Hematopoietic multipotent progenitor cell treated with erythropoietin and hydrocortisone succinate and interleukin-3 and kit ligand, for 4 days (in vitro differentiated cells): ENCODE data around the gene MAN1A1.

Experiments
- DNase-seq: peaks from one replicate; pipeline ENCODE4 v3.0.0-alpha.2; 2015

MAN1A1 gene

DNA sequence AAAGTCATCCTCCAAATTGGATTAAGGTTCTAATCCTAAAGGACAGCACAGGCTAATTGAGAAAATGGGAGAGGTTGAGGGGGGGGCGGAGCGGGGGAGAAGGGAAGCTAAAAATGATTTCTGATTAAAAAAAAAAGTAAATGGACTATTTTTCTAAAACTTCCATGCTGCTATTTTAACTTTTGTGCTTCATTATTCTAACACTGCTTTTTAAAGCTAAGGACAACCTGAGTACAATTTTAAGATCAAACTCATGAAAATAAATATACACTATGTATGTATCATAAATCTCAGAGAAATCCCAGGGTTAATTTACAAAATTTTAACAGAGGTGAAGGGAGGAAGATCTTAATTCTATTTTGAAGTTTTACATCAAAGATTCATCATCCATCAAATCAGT lies 4.4 kb downstream of the MAN1A1 start:
- DNase-seq: no peak

- no peak for DNase-seq
Observed at GRCh38 chr6:119344306-119344705, 5.3 kb downstream of the MAN1A1 start.

DNA sequence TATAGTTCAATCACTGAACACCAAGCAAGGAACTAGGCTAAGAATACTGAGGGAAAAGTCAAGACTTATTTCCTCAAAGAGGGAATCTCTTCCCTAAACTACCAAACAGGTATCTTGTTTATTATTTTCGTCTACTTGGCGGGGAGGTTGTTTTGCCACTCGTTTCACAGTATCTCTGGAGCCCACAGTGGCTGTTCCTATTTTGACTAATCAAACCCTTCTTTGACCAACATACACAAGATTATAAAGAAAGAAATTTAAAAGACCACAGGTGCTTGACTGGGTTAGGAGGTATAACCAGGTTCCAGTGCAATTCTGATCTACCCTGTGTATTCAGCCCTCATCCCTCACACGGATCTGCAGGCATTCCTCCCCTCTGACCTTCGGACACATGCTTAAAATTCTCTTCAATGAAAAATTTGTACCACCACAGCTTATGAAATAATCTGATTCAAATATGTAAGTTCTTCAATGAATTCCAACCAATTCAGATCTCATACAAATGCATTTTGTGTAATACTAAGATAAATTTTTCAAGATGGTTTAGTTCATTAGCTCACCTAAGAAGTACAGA lies 5.9 kb downstream of the MAN1A1 start:
- DNase-seq: no peak

- no peak for DNase-seq
Observed at GRCh38 chr6:119343167-119343566, 6.4 kb downstream of the MAN1A1 start.

GRCh38 chr6:119342430-119342829 lies 7.1 kb downstream of the MAN1A1 start:
- no peak for DNase-seq

DNA sequence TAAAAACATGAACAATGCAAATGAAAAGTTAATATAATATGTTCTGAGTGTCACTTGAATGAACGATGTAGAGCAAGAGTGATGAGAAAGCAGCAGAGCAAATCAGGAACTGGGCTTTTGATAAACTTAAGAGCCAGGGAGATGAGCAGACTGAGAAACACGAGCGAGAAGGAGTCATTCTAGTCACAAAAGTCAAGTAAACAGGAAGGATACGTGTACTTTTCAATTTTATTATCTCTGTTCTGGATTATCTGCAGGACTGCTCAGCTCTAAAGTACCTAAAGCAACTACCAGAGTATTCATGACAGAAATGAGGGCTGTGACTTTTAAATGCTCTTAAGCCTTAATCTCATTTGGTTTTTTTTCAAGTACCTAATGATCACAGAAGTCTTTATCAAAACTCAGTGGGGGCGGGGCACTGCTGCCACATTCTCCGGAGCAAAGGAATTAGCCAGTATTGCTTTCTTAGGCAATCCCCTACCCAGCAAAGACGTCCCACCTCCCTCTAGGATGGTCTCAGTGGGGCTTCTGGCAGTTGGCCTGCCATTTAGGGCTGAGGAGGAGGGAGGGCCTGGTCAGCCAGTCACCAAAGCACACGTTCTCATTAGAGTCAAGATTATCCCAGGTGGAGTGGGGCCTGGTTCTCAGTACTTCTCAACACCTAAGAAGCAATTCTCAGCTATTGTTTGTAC lies 8.6 kb downstream of the MAN1A1 start:
- no peak for DNase-seq

- DNase-seq: peak; percentile 47
Observed at GRCh38 chr6:119339941-119340456, 9.6 kb downstream of the MAN1A1 start.

DNA sequence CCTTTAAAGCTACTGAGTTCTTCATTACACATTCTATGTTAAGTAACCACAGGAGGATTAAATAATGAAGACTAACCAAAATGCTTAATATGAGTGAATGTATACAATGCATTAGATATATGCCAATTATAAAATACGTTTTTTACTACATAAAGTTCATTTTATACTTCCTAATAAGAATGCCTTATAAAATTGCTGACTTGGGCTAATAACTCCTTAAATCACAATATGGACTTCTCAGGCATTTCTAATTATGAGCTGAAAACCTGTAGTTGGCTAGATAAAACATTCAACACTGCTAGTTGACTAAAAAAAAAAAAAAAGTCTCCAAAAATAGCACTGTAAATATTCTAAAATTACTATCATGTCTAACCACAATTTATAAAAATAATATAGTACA lies 11.8 kb downstream of the MAN1A1 start:
- DNase-seq: no peak

DNA sequence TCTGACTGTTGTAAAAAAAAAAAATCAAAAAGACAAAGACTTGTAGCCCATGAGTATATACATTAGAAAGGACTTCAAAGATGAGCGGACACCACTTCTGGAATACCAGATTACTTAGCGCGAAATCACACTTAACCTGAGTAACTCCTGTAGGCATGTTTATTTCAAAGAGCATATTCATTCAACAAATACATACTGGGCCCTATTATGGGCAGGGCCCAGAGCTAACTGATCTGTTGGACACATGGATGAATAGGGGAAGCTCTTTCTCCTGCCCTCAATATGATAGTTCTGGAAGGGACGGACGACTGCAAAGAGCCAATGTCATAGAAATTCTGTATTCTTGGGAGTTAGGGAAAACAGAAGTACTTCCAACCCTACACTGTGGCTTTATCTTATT lies 12.3 kb downstream of the MAN1A1 start:
- no peak for DNase-seq

DNA sequence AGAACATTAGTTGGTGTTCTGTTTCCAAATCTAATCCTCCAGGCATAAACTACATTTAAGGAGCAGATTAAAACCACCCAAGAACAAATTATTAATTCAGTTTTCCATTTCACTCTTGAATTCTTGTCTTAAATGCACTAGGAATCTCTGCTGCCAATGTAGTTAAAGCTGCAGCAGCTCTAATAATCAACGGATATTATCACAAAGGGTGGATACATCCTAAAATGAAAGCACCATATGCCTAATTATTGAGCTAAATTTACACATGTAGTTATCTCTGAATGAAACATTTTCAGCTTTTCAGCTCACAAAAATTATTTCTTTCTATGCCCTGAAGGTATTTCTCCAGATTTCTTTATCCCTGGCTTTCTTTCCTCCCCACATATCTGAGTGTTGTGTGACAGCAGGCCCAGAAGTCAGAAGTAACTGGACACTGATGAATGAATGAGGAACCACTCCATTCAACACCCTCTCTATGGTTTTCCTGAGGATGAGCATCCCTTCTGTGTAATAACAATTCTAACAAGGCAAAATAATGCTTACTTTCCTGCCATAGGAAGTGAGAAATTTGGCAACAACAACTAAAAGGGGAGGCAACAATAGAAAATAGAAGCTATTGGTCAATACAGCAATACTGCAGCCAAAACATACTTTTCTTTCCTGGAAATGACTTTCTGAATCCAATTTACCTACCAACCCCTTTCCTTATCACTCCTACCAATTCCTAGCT lies 14.9 kb downstream of the MAN1A1 start:
- DNase-seq: no peak

DNA sequence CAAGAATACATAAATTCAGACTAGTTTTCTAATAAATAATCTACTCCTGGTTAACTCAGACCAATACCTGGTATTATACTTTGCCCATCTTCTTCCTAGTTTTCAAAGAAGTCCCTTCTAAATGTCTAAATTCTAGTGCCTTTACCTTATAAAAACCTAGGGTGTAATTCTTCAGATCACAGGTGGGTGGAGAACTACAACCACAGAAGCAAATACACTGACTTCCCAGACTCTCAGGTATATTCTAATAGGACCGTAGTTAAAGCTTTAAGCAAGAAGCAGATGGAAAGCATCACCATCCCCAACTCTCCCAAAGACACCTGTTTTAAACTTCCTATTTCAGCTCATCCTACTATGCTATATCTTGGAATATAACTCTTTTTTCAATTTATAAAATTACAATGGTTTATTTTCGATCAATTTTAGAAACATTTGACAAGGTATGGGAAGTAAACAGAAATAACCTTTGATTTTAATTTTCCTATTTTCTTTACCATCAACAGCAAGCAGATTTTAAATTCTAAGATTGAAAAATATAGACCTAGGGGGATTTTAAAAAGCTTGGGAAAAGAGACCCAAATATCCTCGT lies 15.8 kb downstream of the MAN1A1 start:
- DNase-seq: peak; percentile 50

- no peak for DNase-seq
Observed at GRCh38 chr6:119333063-119333609, 16.4 kb downstream of the MAN1A1 start.

GRCh38 chr6:119331663-119332286 lies 17.8 kb downstream of the MAN1A1 start:
- DNase-seq: no peak

- peak; percentile 77 for DNase-seq
Observed at GRCh38 chr6:119330520-119331113, 18.9 kb downstream of the MAN1A1 start.

- DNase-seq: no peak
Observed at GRCh38 chr6:119329794-119330180, 19.8 kb downstream of the MAN1A1 start.

DNA sequence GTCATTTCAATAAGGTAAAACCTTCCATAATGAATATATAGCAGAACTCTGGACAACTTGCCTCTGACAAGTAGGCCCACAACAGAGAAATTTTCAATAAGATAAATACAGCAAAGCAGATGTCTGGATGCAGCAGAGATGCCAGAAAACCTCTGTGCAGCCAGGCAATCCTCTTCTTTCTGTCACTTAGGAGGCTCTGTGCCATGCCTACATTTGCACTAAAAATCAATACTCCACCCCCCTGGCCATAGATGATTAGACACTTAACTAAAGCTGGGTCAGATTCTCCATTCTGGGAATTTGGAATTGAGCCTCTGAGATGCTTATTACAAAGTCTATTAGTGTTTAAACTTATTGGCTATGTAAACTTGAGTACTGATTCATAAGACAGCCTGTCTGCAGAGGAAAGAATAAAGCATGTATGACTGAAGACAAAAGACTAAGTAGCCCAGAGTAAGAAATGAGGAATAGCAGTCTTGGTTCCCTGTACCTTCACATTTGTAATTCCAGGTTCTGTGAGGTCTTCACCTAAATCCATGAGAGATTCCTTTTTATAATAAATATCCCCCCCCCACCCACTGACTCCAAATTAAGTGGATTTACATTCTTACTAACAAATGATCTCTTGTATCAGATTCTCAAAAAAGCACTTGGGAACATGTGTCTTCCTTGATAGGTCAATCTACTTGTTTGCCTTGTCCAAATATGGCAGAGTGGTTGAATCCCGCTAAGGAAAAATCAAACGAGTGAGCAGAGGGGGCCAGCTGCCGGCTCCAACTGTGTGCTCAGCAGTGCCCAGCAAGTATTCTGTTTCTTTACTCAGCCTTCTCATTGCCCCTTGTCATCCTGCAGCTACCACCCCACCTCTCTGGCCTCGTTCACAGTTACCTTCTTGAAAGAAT lies 20.4 kb downstream of the MAN1A1 start:
- DNase-seq: no peak

- no peak for DNase-seq
Observed at GRCh38 chr6:119328254-119328653, 21.3 kb downstream of the MAN1A1 start.

DNA sequence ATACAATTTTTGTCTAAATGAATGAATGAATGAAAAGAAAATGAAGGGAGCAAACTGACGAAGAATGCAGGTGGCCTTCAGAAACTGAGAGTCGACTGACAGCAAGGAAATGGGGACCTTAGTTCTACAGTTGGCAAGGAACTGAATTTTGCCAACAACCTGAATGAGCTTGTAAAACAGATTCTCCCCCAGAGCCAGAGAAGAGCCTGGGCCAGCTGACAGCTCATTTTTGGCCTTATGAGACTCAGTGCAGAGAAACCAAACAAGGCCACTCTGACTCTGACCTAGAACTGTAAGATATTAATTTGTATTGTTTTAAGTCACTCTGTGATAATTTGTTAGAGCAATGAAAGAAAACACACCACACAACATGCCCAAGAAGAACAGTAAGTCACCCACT lies 21.8 kb downstream of the MAN1A1 start:
- DNase-seq: no peak

GRCh38 chr6:119326291-119327005 lies 23.1 kb downstream of the MAN1A1 start:
- no peak for DNase-seq

DNA sequence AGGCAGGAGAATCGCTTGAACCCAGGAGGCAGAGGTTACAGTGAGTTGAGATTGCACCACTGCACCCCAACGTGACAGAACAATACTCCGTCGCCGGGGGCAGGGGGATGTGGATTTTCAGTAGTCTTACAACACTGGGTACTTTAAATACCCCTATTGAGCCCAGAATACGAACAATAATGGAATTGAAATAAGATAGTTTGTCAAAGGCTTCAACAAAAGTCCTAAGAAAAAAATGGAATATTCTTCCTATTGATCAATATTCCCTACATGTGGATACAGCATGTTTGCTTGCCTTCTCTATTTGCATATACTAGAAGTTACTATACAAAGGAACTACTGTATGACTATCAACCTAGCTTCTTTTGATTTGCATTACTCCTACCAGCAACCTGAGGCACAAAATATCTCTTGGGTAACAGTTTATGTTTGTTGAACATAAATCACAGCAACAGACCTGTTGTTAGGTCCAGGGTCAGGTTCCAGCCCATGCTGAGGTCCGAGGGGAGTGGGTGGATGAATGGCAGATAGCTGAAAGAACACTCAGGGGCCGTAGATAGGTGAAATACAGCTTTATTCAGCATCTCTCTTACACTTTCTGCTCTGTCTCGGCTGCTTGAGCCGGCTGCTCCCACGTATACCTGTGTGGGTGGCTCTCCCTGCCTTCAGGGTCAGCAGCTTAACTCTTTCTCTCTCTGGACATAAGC lies 23.8 kb downstream of the MAN1A1 start:
- DNase-seq: no peak
